CD4-positive, alpha-beta memory T cell (primary cell): ENCODE data around the gene MORC4. TPM values are rescaled to one million over a fixed set of nuclear protein-coding genes. Genes with fewer than 3 reads are reported as not detected.

Experiments
- CTCF ChIA-PET: fragments of 350-600 bp; sonication (Branson Sonifier 250); formaldehyde crosslinking; loops from one replicate; lab custom pipeline; 2021; ENCODE audit warnings: inconsistent platforms; ENCODE audit not compliant: partially characterized antibody; lab: Charles Lee
- POLR2A ChIA-PET: fragments of 350-600 bp; sonication (Branson Sonifier 250); formaldehyde crosslinking; loops from one replicate; lab custom pipeline; 2021; ENCODE audit not compliant: partially characterized antibody; lab: Charles Lee
- DNase-seq, 5 donors: peaks; one replicate each; pipeline versions ENCODE4 v3.0.0 to v3.0.0-alpha.2; 2020 to 2022; ENCODE audit warnings: mixed read lengths in 1 of 5
- H3K27ac ChIP-seq: one replicate; pipeline ENCODE4 v1.7.0; 2013; ENCODE audit warnings: low read depth, low read length
- H3K27me3 ChIP-seq: 2 replicates; pipeline ENCODE4 v1.7.0; 2013; ENCODE audit warnings: mild to moderate bottlenecking, low read length, moderate library complexity; ENCODE audit not compliant: insufficient read depth
- H3K36me3 ChIP-seq: 2 replicates; pipeline ENCODE4 v1.7.0; 2013; ENCODE audit warnings: mild to moderate bottlenecking, low read length, moderate library complexity; ENCODE audit not compliant: insufficient read depth
- H3K4me1 ChIP-seq: 2 replicates; pipeline ENCODE4 v1.7.0; 2013; ENCODE audit warnings: mild to moderate bottlenecking, low read length, moderate library complexity; ENCODE audit not compliant: insufficient read depth
- H3K4me3 ChIP-seq, 2 donors: one replicate each; pipeline ENCODE4 v1.7.0; 2013; ENCODE audit warnings: low read length in 2 of 2, mild to moderate bottlenecking in 1 of 2
- H3K9me3 ChIP-seq, 2 donors: one replicate each; pipeline ENCODE4 v1.7.0; 2013; ENCODE audit warnings: low read length in 2 of 2, control low read depth in 1 of 2; ENCODE audit not compliant: control insufficient read depth in 1 of 2
- H3K27ac Mint-ChIP-seq, 7 donors: one replicate each; pipeline ENCODE4 v1.8.0; 2020 to 2021; ENCODE audit warnings: mixed read lengths in 7 of 7, mild to moderate bottlenecking in 6 of 7, inconsistent platforms in 3 of 7, moderate library complexity in 3 of 7
- H3K27me3 Mint-ChIP-seq, 2 donors: one replicate each; pipeline ENCODE4 v1.8.0; 2020 to 2021; ENCODE audit warnings: mixed read lengths in 2 of 2
- H3K36me3 Mint-ChIP-seq, 2 donors: one replicate each; pipeline ENCODE4 v1.8.0; 2020 to 2021; ENCODE audit warnings: mixed read lengths in 2 of 2, inconsistent platforms in 1 of 2, mild to moderate bottlenecking in 1 of 2
- H3K4me1 Mint-ChIP-seq, 4 donors: one replicate each; pipeline ENCODE4 v1.8.0; 2020 to 2021; ENCODE audit warnings: mixed read lengths in 4 of 4, mild to moderate bottlenecking in 1 of 4
- H3K4me3 Mint-ChIP-seq, 8 donors: one replicate each; pipeline ENCODE4 v1.8.0; 2020 to 2021; ENCODE audit warnings: mixed read lengths in 8 of 8, mild to moderate bottlenecking in 7 of 8, moderate library complexity in 6 of 8, inconsistent platforms in 3 of 8
- H3K9me3 Mint-ChIP-seq, 8 donors: one replicate each; pipeline ENCODE4 v1.8.0; 2020 to 2021; ENCODE audit warnings: mixed read lengths in 8 of 8, mild to moderate bottlenecking in 5 of 8, inconsistent platforms in 3 of 8, moderate library complexity in 1 of 8
- intact Hi-C: fragments of 100-400 bp; cut with micrococcal nuclease; formaldehyde crosslinking; loops from one replicate; pipeline ENCODE4 v1.15.1; 2023
- polyA plus RNA-seq, 2 donors: library from polyadenylated mRNA; unstranded; fragments of 300-500 nt; fragmentation: Illumina TruSeq; gene quantifications; one replicate each; pipeline ENCODE4 v1.2.3, GENCODE V29; 2021
- total RNA-seq, 2 experiments: library from RNA; stranded (reverse); gene quantifications; one replicate each; pipeline ENCODE4 v1.2.3, GENCODE V29; 2021

MORC4 gene
- total and polyA plus RNA-seq, 4 experiments from 2014 or later: 7.9 to 12.6 (median 11.5) TPM

GRCh38 chrX:106898462-106898861, 101.5 kb downstream of the MORC4 start:
- no peak overlapping the region for H3K27ac ChIP-seq
- no peaks in the 10 kb centered on the region for H3K36me3 ChIP-seq
- ChIA-PET POLR2A (no interaction called here), CTCF (interaction anchor here (0.6 to 4.6 kb wide), 20 partner anchors 8 to 1072 kb away, joined by 3 to 62 read pairs (median 4); partner anchors contain the start of gene NCBP2L)
- H3K27me3 Mint-ChIP-seq: no peaks in the 10 kb centered on the region
- H3K4me3 Mint-ChIP-seq: no peak overlapping the region
- no peaks in the 10 kb centered on the region for H3K9me3 Mint-ChIP-seq
- intact Hi-C loops: loop anchor here (1.0 to 10.0 kb wide), 3 partner anchors 55 to 995 kb away; partner anchors contain the start of gene RBM41
- no peaks in the 10 kb centered on the region for H3K27me3 ChIP-seq
- peak in 4 of 5 donors; percentile 32 to 44 (median 38) for DNase-seq
- H3K4me1 Mint-ChIP-seq: peaks cover 0 to 4% (median under 1%) of the 10 kb centered on the region in 4 donors
- H3K4me1 ChIP-seq: no peaks in the 10 kb centered on the region
- no peak overlapping the region for H3K4me3 ChIP-seq
- no peaks in the 10 kb centered on the region for H3K36me3 Mint-ChIP-seq
- no peak overlapping the region for H3K27ac Mint-ChIP-seq
- H3K9me3 ChIP-seq: no peaks in the 10 kb centered on the region

- Mint-ChIP-seq H3K4me3 (no peak overlapping the region), H3K27me3 (no peaks in the 10 kb centered on the region), H3K9me3 (no peaks in the 10 kb centered on the region), H3K4me1 (peaks cover 0 to 4% (median under 1%) of the 10 kb centered on the region in 4 donors), H3K36me3 (no peaks in the 10 kb centered on the region), H3K27ac (no peak overlapping the region)
- no peaks in the 10 kb centered on the region for H3K27me3 ChIP-seq
- ChIA-PET CTCF (interaction anchor here (1.0 to 4.6 kb wide), 9 partner anchors 19 to 997 kb away, joined by 3 to 62 read pairs (median 3); no protein-coding TSS in a partner anchor), POLR2A (no interaction called here)
- intact Hi-C loops: loop anchor here (10.0 kb wide), 1 partner anchor 218 kb away; the partner anchor contains the start of gene RBM41
- no peaks in the 10 kb centered on the region for H3K9me3 ChIP-seq
- DNase-seq: no peak
- H3K4me1 ChIP-seq: no peaks in the 10 kb centered on the region
- no peaks in the 10 kb centered on the region for H3K36me3 ChIP-seq
- no peak overlapping the region for H3K4me3 ChIP-seq
- no peak overlapping the region for H3K27ac ChIP-seq
These were observed 102.8 kb downstream of the MORC4 start for GRCh38 chrX:106897259-106897658.

GRCh38 chrX:106894978-106895452, 105.0 kb downstream of the MORC4 start:
- no peak for DNase-seq

GRCh38 chrX:106894392-106894909, 105.6 kb downstream of the MORC4 start:
- H3K27me3 Mint-ChIP-seq: no peaks in the 10 kb centered on the region
- no peak overlapping the region for H3K27ac Mint-ChIP-seq
- no peaks in the 10 kb centered on the region for H3K9me3 Mint-ChIP-seq
- Histone ChIP-seq H3K27ac (no peak overlapping the region), H3K4me1 (no peaks in the 10 kb centered on the region), H3K4me3 (no peak overlapping the region), H3K9me3 (no peaks in the 10 kb centered on the region), H3K27me3 (no peaks in the 10 kb centered on the region), H3K36me3 (no peaks in the 10 kb centered on the region)
- intact Hi-C loops: loop anchor here (1.0 to 10.0 kb wide), 4 partner anchors 59 to 1000 kb away; partner anchors contain the start of gene RBM41
- DNase-seq: peak; percentile 36 to 49 (median 47)
- no peak overlapping the region for H3K4me3 Mint-ChIP-seq
- H3K36me3 Mint-ChIP-seq: no peaks in the 10 kb centered on the region
- POLR2A ChIA-PET: no interaction called here
- CTCF ChIA-PET: interaction anchor here (0.8 to 2.4 kb wide), 10 partner anchors 8 to 999 kb away, joined by 3 to 8 read pairs (median 6); no protein-coding TSS in a partner anchor
- peaks cover 0 to 4% (median under 1%) of the 10 kb centered on the region in 4 donors for H3K4me1 Mint-ChIP-seq

More at GRCh38 chrX:106894978-106895452, 105.0 kb downstream of the MORC4 start:
- Mint-ChIP-seq H3K9me3 (no peaks in the 10 kb centered on the region), H3K4me1 (peaks cover 0 to 4% (median under 1%) of the 10 kb centered on the region in 4 donors), H3K27ac (no peak overlapping the region), H3K4me3 (no peak overlapping the region), H3K36me3 (no peaks in the 10 kb centered on the region), H3K27me3 (no peaks in the 10 kb centered on the region)
- Histone ChIP-seq H3K4me3 (no peak overlapping the region), H3K36me3 (no peaks in the 10 kb centered on the region), H3K9me3 (no peaks in the 10 kb centered on the region), H3K4me1 (no peaks in the 10 kb centered on the region), H3K27ac (no peak overlapping the region), H3K27me3 (no peaks in the 10 kb centered on the region)
- ChIA-PET POLR2A (no interaction called here), CTCF (interaction anchor here (0.8 to 2.2 kb wide), 8 partner anchors 7 to 131 kb away, joined by 3 to 8 read pairs (median 6); no protein-coding TSS in a partner anchor)
- intact Hi-C loops: loop anchor here (1.0 to 10.0 kb wide), 4 partner anchors 58 to 999 kb away; partner anchors contain the start of gene RBM41

GRCh38 chrX:106891762-106892460, 108.1 kb downstream of the MORC4 start:
- no peaks in the 10 kb centered on the region for H3K36me3 ChIP-seq
- no peak overlapping the region for H3K27ac Mint-ChIP-seq
- CTCF ChIA-PET: interaction anchor here (0.7 to 2.4 kb wide), 6 partner anchors 9 to 1002 kb away, joined by 3 to 8 read pairs (median 3); no protein-coding TSS in a partner anchor
- H3K4me3 Mint-ChIP-seq: no peak overlapping the region
- H3K36me3 Mint-ChIP-seq: no peaks in the 10 kb centered on the region
- DNase-seq: no peak
- H3K4me1 Mint-ChIP-seq: no peaks in the 10 kb centered on the region
- no peaks in the 10 kb centered on the region for H3K9me3 ChIP-seq
- no peak overlapping the region for H3K4me3 ChIP-seq
- no peaks in the 10 kb centered on the region for H3K9me3 Mint-ChIP-seq
- no peaks in the 10 kb centered on the region for H3K4me1 ChIP-seq
- POLR2A ChIA-PET: no interaction called here
- no peaks in the 10 kb centered on the region for H3K27me3 ChIP-seq
- H3K27me3 Mint-ChIP-seq: peaks cover 0 to 3% of the 10 kb centered on the region in 2 donors
- intact Hi-C loops: loop anchor here (10.0 kb wide), 1 partner anchor 223 kb away; the partner anchor contains the start of gene RBM41
- H3K27ac ChIP-seq: no peak overlapping the region

Other genes starting within 250 kb of the MORC4 start
- gene TBC1D8B, start 197.5 kb downstream of the MORC4 start, total RNA-seq: 1 to 10 TPM; 2.9 to 3.8 TPM
- under 1 TPM; 0.28 to 0.50 TPM for gene TBC1D8B, start 197.5 kb downstream of the MORC4 start, polyA plus RNA-seq
- not detected for gene RIPPLY1, start 96.9 kb downstream of the MORC4 start, total RNA-seq
- not detected for gene RIPPLY1, start 96.9 kb downstream of the MORC4 start, polyA plus RNA-seq
- not detected for gene CLDN2, start 79.8 kb downstream of the MORC4 start, total RNA-seq
- under 1 TPM in 1 of 2 donors, not detected in 1; 0.11 TPM for gene CLDN2, start 79.8 kb downstream of the MORC4 start, polyA plus RNA-seq
- 10 to 100 TPM; 27.8 to 29.8 TPM for gene RBM41, start 118.6 kb upstream of the MORC4 start, total RNA-seq
- gene RBM41, start 118.6 kb upstream of the MORC4 start, polyA plus RNA-seq: 10 to 100 TPM in 1 of 2 donors, 1 to 10 TPM in 1; 9.1 to 14.4 TPM
- gene NUP62CL, start 206.2 kb upstream of the MORC4 start, total RNA-seq: 1 to 10 TPM; 2.3 to 2.7 TPM
- 1 to 10 TPM; 1.2 to 1.6 TPM for gene NUP62CL, start 206.2 kb upstream of the MORC4 start, polyA plus RNA-seq
- not detected for gene DNAAF6, start 206.4 kb upstream of the MORC4 start, total RNA-seq
- not detected for gene DNAAF6, start 206.4 kb upstream of the MORC4 start, polyA plus RNA-seq